ENCODE measurements around the gene GADD45GIP1. TPM values are rescaled to one million over a fixed set of nuclear protein-coding genes. Genes with fewer than 3 reads are reported as not detected.

Gene GADD45GIP1
- 16.8 TPM for total RNA-seq

DNA sequence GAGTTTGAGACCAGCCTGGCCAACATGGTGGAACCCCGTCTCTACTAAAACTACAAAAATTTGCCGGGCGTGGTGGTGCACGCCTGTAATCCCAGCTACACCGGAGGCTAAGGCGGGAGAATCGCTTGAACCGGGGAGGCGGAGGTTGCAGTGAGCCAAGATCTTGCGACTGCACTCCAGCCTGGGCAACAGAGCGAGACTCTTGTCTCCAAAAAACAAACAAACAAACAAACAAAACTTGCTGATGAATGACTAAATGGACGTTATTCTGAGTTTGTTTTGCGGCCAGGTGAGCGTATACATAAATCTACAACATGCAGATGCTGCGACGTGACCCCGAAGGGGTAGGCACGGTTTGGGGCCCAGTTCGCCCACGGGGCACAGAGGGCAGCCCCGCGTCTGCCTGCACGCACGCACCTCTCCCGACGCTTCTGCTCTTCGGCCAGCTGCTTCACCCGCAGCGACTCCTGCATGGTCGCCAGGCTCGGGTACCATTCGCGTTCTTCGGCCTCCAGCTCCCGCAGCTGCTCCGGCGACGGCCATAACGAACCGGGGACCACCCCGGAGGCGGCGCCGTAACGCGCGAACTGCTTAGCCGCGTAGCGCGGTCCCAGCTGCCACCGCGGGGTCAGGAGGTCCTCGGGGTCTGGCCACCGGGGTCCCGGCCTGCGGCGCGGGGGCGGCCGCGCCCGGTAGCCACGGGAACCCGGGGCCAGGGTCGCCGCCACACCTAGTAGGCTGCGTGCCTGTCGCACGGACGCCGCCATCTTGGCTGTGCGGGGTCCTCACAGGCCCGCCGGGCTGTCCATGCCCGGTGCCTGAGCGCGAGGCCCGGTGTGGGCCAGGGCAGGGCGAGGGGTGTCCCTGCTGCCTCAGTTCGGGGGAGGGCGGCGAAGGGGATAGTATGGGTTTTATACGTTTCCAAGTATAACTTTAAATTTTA lies at the start of gene GADD45GIP1:
Gene GADD45GIP1, minus strand, starts transcription at position 778 of the 943 bp plus-strand sequence. Its CDS starts 11 bp downstream, at position 767.

GRCh38 chr19:12994701-12995595 lies 37.9 kb upstream of the GADD45GIP1 start, which contains the start of gene NFIX:
TSS of gene NFIX (plus strand) at chr19:12995475. CDS start at chr19:12995838, 363 bp downstream.

DNA sequence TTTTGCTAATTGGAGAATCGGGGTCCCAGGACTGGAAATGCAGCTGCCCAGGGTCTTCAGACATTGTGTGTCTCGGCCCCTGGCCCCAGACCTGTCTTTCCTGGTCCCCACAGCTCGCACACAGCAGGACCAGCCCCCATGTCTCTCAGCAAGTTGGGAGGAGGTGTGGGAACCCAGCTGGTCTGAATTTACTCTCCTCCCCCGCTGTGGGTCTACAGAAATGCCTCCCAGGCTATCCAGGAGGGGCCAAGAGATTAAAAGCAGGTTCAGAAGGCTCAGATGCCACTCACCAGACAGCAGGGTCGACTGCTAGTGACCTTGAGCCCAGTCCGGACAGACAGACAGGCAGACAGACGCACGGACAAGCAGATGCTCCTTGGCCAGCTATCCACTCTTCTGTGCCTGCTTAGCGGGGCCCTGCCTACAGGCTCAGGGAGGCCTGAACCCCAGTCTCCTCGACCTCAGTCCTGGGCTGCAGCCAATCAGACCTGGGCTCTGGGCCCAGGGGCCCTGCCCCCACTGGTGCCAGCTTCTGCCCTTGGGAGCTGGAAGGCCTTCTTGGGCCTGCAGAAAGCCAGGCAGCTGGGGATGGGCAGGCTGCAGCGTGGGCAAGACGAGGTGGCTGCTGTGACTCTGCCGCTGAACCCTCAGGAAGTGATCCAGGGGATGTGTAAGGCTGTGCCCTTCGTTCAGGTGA lies 12.4 kb upstream of the GADD45GIP1 start, which contains the start of gene DAND5:
Gene DAND5, plus strand, starts transcription at position 285 of the 697 bp plus-strand sequence. Its CDS starts 85 bp downstream, at position 370.

DNA sequence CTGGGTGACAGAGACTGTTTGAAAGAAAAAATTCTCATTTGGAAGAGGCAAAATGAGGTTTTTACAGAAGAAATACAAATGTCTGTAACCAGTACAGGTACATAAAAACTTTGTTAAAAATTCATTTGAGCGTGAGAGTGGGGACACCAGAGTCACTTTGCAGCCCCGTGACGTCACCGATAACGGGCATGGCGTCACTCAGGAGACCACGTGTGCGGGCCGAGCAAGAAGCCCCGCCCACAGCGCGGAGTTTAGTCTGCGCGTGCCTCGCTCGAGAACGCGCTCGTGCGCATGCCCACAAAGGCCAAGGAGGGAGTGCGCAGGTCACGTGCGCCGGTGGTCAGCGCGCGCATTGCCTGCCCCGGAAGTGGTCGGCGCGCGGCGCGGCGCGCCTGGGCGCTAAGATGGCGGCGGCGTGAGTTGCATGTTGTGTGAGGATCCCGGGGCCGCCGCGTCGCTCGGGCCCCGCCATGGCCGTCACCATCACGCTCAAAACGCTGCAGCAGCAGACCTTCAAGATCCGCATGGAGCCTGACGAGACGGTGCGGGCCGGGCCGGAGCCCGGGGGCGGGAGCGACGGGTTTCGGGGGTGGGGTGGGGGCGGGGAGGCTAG lies 11.4 kb downstream of the GADD45GIP1 start, which contains the start of gene RAD23A:
Gene RAD23A, plus strand, starts transcription at position 384 of the 613 bp plus-strand sequence. Its CDS starts 87 bp downstream, at position 471.

GRCh38 chr19:12937927-12938778 lies 18.9 kb downstream of the GADD45GIP1 start, which contains the start of gene CALR:
TSS of gene CALR (plus strand) at chr19:12938609. CDS start at chr19:12938680, 71 bp downstream.

DNA sequence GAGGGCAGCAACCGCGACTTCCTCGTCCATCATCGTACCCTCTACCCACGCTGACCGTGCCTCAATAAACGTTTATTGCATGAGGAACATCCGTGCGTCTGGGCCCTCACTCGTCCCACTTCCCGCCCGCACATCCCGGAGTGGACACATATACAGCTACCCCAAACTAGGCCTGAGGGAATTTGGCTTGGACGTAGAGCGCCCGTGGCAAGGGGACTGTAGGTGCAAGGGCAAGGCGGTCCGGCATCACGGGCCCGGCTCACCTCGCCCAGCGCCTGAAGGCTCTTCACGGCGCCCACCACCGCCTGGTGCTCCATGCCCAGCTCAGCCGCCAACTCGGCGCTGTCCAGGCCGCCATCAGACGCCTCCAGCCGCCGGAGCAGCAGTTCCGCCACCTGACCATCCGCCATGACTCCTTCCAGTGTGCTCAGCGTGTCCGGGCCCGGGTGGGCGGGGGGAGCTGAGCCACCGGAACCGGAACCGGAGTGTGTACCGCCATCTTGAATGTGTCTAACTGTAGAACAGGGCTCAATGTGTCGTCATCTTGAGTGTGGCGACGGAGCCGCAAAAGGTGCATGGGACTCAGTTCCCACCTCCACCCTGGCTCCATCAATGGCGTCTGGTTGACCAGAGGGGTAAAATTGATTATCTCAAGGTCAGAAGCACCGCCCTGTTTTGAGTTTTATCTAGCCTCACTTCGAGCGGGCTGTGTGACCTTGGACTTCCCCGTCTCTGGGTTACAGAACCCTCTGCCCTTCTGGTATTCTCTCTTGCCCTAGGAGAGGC lies 23.5 kb downstream of the GADD45GIP1 start, which contains the start of gene FARSA:
Gene FARSA, minus strand, starts transcription at position 425 of the 786 bp plus-strand sequence. Its CDS starts 15 bp downstream, at position 410.

Other genes with a start within 250 kb of the GADD45GIP1 start
- 92.0 TPM for gene TNPO2, start 233.3 kb downstream of the GADD45GIP1 start, total RNA-seq
- gene TRIR, start 222.5 kb downstream of the GADD45GIP1 start, total RNA-seq: 144 TPM
- gene GET3, start 219.7 kb downstream of the GADD45GIP1 start, total RNA-seq: 49.4 TPM
- 0.55 TPM for gene BEST2, start 205.4 kb downstream of the GADD45GIP1 start, total RNA-seq
- 33.5 TPM for gene HOOK2, start 181.7 kb downstream of the GADD45GIP1 start, total RNA-seq
- gene JUNB, start 165.7 kb downstream of the GADD45GIP1 start, total RNA-seq: 194 TPM
- gene PRDX2, start 155.4 kb downstream of the GADD45GIP1 start, total RNA-seq: 290 TPM
- not detected for gene THSD8, start 155.2 kb downstream of the GADD45GIP1 start, total RNA-seq
- 20.2 TPM for gene RNASEH2A, start 150.6 kb downstream of the GADD45GIP1 start, total RNA-seq
- gene RTBDN, start 122.6 kb downstream of the GADD45GIP1 start, total RNA-seq: 8.6 TPM
- 23.3 TPM for gene MAST1, start 118.7 kb downstream of the GADD45GIP1 start, total RNA-seq
- 15.1 TPM for gene DNASE2, start 75.8 kb downstream of the GADD45GIP1 start, total RNA-seq
- 2.1 TPM for gene KLF1, start 70.0 kb downstream of the GADD45GIP1 start, total RNA-seq
- gene GCDH, start 66.1 kb downstream of the GADD45GIP1 start, total RNA-seq: 59.3 TPM
- not detected for gene SYCE2, start 37.9 kb downstream of the GADD45GIP1 start, total RNA-seq
- gene FARSA, start 23.5 kb downstream of the GADD45GIP1 start, total RNA-seq: 41.6 TPM
- 471 TPM for gene CALR, start 18.6 kb downstream of the GADD45GIP1 start, total RNA-seq
- gene RAD23A, start 11.4 kb downstream of the GADD45GIP1 start, total RNA-seq: 75.9 TPM
- 5.2 TPM for gene DAND5, start 12.4 kb upstream of the GADD45GIP1 start, total RNA-seq
- gene NFIX, start 38.3 kb upstream of the GADD45GIP1 start, total RNA-seq: 122 TPM
- 6.2 TPM for gene LYL1, start 145.6 kb upstream of the GADD45GIP1 start, total RNA-seq
- 30.1 TPM for gene TRMT1, start 159.5 kb upstream of the GADD45GIP1 start, total RNA-seq
- gene NACC1, start 161.0 kb upstream of the GADD45GIP1 start, total RNA-seq: 18.8 TPM
- 50.3 TPM for gene STX10, start 193.2 kb upstream of the GADD45GIP1 start, total RNA-seq
- 40.2 TPM for gene IER2, start 193.2 kb upstream of the GADD45GIP1 start, total RNA-seq